HepG2 (cell line): ENCODE results near the gene SH2D2A. TPM values are rescaled to one million over a fixed set of nuclear protein-coding genes. Genes with fewer than 3 reads are reported as not detected.

Source experiments
- ATAC-seq: fragments of 200-7000 bp; cut with Tn5 transposase; 3 replicates; pipeline ENCODE4 v1.9.1; 2020; ENCODE audit warnings: mild to moderate bottlenecking, moderate library complexity
- BruUV-seq: library from RNA; stranded (reverse); fragments of 400-500 nt; replicated peaks from 2 replicates; lab custom pipeline; 2021; lab: Mats Ljungman, UMichigan
- CTCF ChIA-PET: fragments of 300-600 bp; formaldehyde crosslinking; extraction: SDS; loops from one replicate; lab custom pipeline; 2021; ENCODE audit warnings: low total read pairs, inconsistent platforms, low intra/inter-chr PET ratio; lab: Yijun Ruan, JAX
- POLR2A ChIA-PET: fragments of 350-600 bp; sonication (Branson Sonifier 250); formaldehyde crosslinking; loops from one replicate; lab custom pipeline; 2020; ENCODE audit warnings: antibody characterized with exemption, inconsistent platforms; lab: Yijun Ruan, JAX
- DNase-seq: peaks from one replicate; pipeline ENCODE4 v3.0.0-alpha.2; 2015; ENCODE audit warnings: low spot score
- FAIRE-seq: peaks from 3 replicates; lab custom pipeline; 2011; peaks lifted over from hg19 to GRCh38; lab: Jason Lieb, UNC
- H2AFZ ChIP-seq: one replicate; pipeline ENCODE4 v1.6.1; 2011; ENCODE audit warnings: low read length, inconsistent platforms
- H3K27ac ChIP-seq: fragments of 300-600 bp; 3 replicates; pipeline ENCODE4 v1.8.0; 2011; ENCODE audit warnings: mixed run types, mild to moderate bottlenecking, mixed read lengths, low read length, inconsistent platforms; ENCODE audit not compliant: insufficient read depth; ENCODE audit errors: extremely low read length
- H3K27me3 ChIP-seq, 2 experiments: fragments of 200-600 bp in 1 of 2; 2 replicates in 1 of 2; 3 replicates in 1 of 2; pipeline versions ENCODE4 v1.6.0 to v1.8.0; 2011; ENCODE audit warnings: low read length in 2 of 2, mild to moderate bottlenecking in 2 of 2, moderate library complexity in 2 of 2, inconsistent platforms in 1 of 2; ENCODE audit not compliant: insufficient read depth in 2 of 2, control insufficient read depth in 1 of 2
- H3K36me3 ChIP-seq, 2 experiments: fragments of 200-600 bp in 1 of 2; replicated peaks in 1 of 2; 2 replicates in 1 of 2; 3 replicates in 1 of 2; pipeline versions ENCODE4 v1.5.1 to v1.8.0; 2011; ENCODE audit warnings: low read length in 2 of 2, inconsistent platforms in 1 of 2; ENCODE audit not compliant: insufficient read depth in 2 of 2, control insufficient read depth in 1 of 2
- H3K4me1 ChIP-seq: 2 replicates; pipeline ENCODE4 v1.5.1; 2012; ENCODE audit warnings: low read length, inconsistent platforms; ENCODE audit not compliant: insufficient read depth
- H3K4me2 ChIP-seq: 2 replicates; pipeline ENCODE4 v1.6.0; 2011; ENCODE audit warnings: low read depth, low read length, inconsistent platforms
- H3K4me3 ChIP-seq, 3 experiments: fragments of 200-600 bp in 1 of 3; sonication (generic), shearing (Covaris generic) in 1 of 3; replicated peaks in 1 of 3; 2 replicates each; pipeline ENCODE4 v1.5.1; 2011 to 2016; ENCODE audit warnings: low read length in 3 of 3, inconsistent platforms in 2 of 3, low read depth in 2 of 3, mild to moderate bottlenecking in 2 of 3, control low read depth in 1 of 3, mixed read lengths in 1 of 3; ENCODE audit not compliant: insufficient read depth in 1 of 3
- H3K79me2 ChIP-seq: one replicate; pipeline ENCODE4 v1.6.1; 2011; ENCODE audit warnings: low read length, inconsistent platforms; ENCODE audit not compliant: insufficient read depth
- H3K9ac ChIP-seq: 2 replicates; pipeline ENCODE4 v1.6.0; 2011; ENCODE audit warnings: mild to moderate bottlenecking, low read depth, low read length, inconsistent platforms; ENCODE audit not compliant: insufficient read depth
- H3K9me3 ChIP-seq: 2 replicates; pipeline ENCODE4 v1.5.1; 2012; ENCODE audit warnings: mild to moderate bottlenecking, low read length
- H4K20me1 ChIP-seq: 2 replicates; pipeline ENCODE4 v1.6.0; 2011; ENCODE audit warnings: inconsistent platforms, mild to moderate bottlenecking, low read length, moderate library complexity; ENCODE audit not compliant: insufficient read depth
- EHMT2 ChIP-seq: fragments of 200-600 bp; sonication (generic); IDR thresholded peaks from 2 replicates; pipeline ENCODE4 v1.7.0; 2017; ENCODE audit warnings: antibody characterized with exemption, low read depth, low read length, borderline replicate concordance
- KDM4B ChIP-seq: sonication (generic); formaldehyde crosslinking; IDR thresholded peaks from 2 replicates; pipeline ENCODE4 v1.4.0; 2020; ENCODE audit warnings: missing genetic modification reagents
- YEATS2 ChIP-seq: sonication (generic); formaldehyde crosslinking; IDR thresholded peaks from 2 replicates; pipeline ENCODE4 v1.4.0; 2020; ENCODE audit warnings: missing genetic modification reagents, borderline replicate concordance
- WGBS: methylation state at CpG from one replicate; pipeline ENCODE4 v1.1.6; 2017; ENCODE audit warnings: low lambda C conversion rate; 5-methylcytosine and 5-hydroxymethylcytosine counted together
- in situ Hi-C: cut with HindIII; loops from 2 replicates; pipeline ENCODE4 v1.10.0; 2017; ENCODE audit warnings: low pct_unique_long_range_greater_than_20kb; ENCODE audit not compliant: extremely low pct_ligation_motif_present
- intact Hi-C: fragments of 100-400 bp; cut with micrococcal nuclease; formaldehyde crosslinking; loops from one replicate; pipeline ENCODE4 v1.10.0; 2022; ENCODE audit not compliant: unreplicated experiment
- polyA plus RNA-seq, 8 experiments: library from polyadenylated mRNA; depleted of rRNA in 3 of 8; stranded (reverse) in 7 of 8; unstranded in 1 of 8; fragments of >200 nt; fragmentation: Illumina TruSeq in 4 of 8; extraction: Trizol in 4 of 8; gene quantifications; 2 replicates each; pipeline versions ENCODE4 v1.2.1 to v1.2.3, GENCODE V29; 2011 to 2016; ENCODE audit warnings: low read depth in 4 of 8, missing spikeins in 1 of 8, mixed read lengths in 1 of 8; ENCODE audit not compliant: insufficient read depth in 1 of 8
- total RNA-seq, 5 experiments: library from RNA; depleted of rRNA; stranded (reverse); fragments of >200 nt; fragmentation: Illumina TruSeq; extraction: Trizol; gene quantifications; 2 replicates each; pipeline ENCODE4 v1.2.3, GENCODE V29; 2016; ENCODE audit warnings: low read depth in 1 of 5

The SH2D2A gene
- total and polyA plus RNA-seq, 2 of the 13 experiments (the other 11 are each of a cell fraction or from before 2014, with no cell fraction given): 0.57 to 0.73 TPM

DNA sequence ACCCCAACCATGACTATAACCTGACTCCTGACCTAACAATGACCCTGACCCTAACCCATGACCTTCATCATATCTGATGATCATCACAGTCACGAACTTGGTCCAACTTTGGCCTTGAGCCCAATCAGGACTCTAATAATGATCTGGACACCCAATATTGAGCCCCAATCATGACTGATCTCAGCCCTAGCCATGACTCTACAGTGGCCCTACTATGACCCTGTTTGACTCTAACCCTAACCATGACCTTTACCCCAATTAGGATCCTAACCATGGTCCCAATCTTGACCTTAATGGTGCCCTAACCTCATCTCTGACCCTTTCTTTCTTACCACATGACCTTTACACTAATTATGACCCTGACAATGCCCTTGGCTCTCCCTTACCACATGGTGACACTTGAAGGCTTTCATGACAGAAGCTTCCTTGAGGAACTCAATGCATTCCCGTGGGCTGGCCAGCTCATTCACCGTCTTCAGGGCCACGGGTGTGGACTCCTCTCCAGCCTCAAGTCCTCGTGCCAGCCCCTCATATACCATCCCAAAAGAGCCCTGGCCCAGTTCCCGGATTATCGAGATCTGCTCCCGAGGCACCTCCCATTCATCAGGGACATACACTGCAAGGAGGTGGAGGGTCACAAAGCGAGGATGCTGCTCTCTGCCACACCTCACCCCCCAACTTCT lies 26.1 kb upstream of the SH2D2A start:
- ChIA-PET CTCF (no interaction called here), POLR2A (no interaction called here)
- WGBS: 24% methylated on average over 8 of the region's 9 CpGs
- no peaks in the 10 kb centered on the region for H3K36me3 ChIP-seq
- peaks cover 4 to 45% of the 10 kb centered on the region in 2 experiments; a peak in 3 of 5 replicates for H3K27me3 ChIP-seq
- no peaks in the 10 kb centered on the region for H3K79me2 ChIP-seq
- H3K4me1 ChIP-seq: no peaks in the 10 kb centered on the region
- no peak overlapping the region for H2AFZ ChIP-seq
- in situ Hi-C loops: no loop called here
- no peak overlapping the region for H3K9ac ChIP-seq
- no peak overlapping the region for H3K27ac ChIP-seq
- BruUV-seq: no TSS peak
- H4K20me1 ChIP-seq: 0 out of 2 replicates have a peak, but pooled peaks cover 5% of the 10 kb centered on the region
- intact Hi-C loops: no loop called here
- TF ChIP-seq YEATS2 (CRISPR knock-in tag): no peak
- no peak for TF ChIP-seq KDM4B
- H3K4me2 ChIP-seq: no peak overlapping the region
- no peak for FAIRE-seq
- ATAC-seq: no peak
- no peaks in the 10 kb centered on the region for H3K9me3 ChIP-seq
- no peak for DNase-seq
- H3K4me3 ChIP-seq: no peak overlapping the region

DNA sequence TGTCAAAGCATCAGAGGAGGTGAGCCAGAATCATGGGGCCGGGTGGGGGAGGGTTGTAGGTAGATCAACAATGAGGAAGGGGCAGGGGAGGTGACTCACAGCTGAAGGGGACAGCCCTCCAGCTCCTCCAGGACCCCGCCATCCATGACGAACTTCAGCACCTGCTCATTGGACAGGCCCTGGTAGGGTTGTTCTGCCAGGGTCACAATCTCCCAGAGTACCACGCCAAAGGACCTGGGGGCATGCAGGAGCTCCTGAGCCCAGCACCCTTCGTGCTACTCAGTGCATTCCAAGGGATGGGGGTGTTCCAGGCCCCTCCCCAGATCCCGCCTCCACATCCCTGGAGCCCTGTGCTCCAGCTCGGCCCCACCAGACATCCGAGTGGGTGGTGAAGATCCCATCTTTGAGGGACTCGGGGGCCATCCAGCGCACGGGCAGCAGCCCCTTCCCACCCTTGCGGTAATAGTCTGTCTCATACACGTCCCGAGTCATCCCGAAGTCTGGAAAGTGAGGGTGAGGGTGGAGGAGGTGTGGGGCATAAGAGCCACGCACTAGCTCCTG lies 24.7 kb upstream of the SH2D2A start:
- H3K27me3 ChIP-seq: peaks cover 1 to 44% of the 10 kb centered on the region in 2 experiments; a peak in 3 of 5 replicates
- no peak overlapping the region for H3K27ac ChIP-seq
- DNase-seq (no peak), FAIRE-seq (no peak), ATAC-seq (no peak)
- 0 out of 2 replicates have a peak, but pooled peaks cover 5% of the 10 kb centered on the region for H4K20me1 ChIP-seq
- no TSS peak for BruUV-seq
- no peak for TF ChIP-seq EHMT2
- H3K4me2 ChIP-seq: no peak overlapping the region
- intact Hi-C loops: no loop called here
- H3K79me2 ChIP-seq: no peaks in the 10 kb centered on the region
- in situ Hi-C loops: no loop called here
- WGBS: 13% methylated on average over 11 of the region's 16 CpGs
- H2AFZ ChIP-seq: no peak overlapping the region
- no peaks in the 10 kb centered on the region for H3K36me3 ChIP-seq
- no peaks in the 10 kb centered on the region for H3K4me1 ChIP-seq
- H3K9me3 ChIP-seq: no peaks in the 10 kb centered on the region
- POLR2A ChIA-PET: no interaction called here
- CTCF ChIA-PET: no interaction called here
- H3K4me3 ChIP-seq: no peak overlapping the region
- no peak overlapping the region for H3K9ac ChIP-seq
